ENCODE data around the gene FAM180B.
A peak's percentile ranks its signal among the peaks of the same experiment; 100 is the strongest.

The FAM180B gene

GRCh38 chr11:47589977-47590861, 3.7 kb downstream of the FAM180B start:
- TF ChIP-seq, protein P1, sequence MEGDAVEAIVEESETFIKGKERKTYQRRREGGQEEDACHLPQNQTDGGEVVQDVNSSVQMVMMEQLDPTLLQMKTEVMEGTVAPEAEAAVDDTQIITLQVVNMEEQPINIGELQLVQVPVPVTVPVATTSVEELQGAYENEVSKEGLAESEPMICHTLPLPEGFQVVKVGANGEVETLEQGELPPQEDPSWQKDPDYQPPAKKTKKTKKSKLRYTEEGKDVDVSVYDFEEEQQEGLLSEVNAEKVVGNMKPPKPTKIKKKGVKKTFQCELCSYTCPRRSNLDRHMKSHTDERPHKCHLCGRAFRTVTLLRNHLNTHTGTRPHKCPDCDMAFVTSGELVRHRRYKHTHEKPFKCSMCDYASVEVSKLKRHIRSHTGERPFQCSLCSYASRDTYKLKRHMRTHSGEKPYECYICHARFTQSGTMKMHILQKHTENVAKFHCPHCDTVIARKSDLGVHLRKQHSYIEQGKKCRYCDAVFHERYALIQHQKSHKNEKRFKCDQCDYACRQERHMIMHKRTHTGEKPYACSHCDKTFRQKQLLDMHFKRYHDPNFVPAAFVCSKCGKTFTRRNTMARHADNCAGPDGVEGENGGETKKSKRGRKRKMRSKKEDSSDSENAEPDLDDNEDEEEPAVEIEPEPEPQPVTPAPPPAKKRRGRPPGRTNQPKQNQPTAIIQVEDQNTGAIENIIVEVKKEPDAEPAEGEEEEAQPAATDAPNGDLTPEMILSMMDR (IDR thresholded peaks at IDR 0.05; ENCODE audit: low read depth, low read length): no peak
- DNase-seq (ENCODE audit: low read depth, low spot score): peak; percentile 14
- in situ Hi-C loops (cut with HindIII; ENCODE audit: low sequenced_read_pairs): no loop called here
- H3K4me3 ChIP-seq (ENCODE audit: low read depth, low read length): peak overlapping the region; percentile 21

DNA sequence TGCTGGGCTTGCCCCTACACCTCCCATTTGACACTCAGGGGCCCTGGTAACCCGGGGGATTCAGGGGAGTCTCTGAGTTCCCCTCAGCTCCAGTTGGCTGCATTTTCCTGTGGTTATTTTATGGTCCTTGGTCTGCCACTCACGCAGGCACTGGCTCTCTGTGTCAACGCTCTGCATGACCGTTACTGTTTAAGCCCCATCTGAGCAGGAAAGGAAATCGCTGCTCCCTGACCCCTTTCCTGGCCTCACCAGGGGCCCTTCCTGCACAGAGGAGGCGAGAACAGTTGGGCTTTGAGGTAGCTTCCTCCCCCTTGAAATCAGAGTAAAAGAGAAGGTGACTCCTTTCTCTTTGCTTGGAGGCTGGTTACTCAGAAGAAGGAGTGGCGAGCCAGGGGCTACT, 5.3 kb downstream of the FAM180B start:
- in situ Hi-C loops (cut with HindIII; ENCODE audit: low sequenced_read_pairs): no loop called here

DNA sequence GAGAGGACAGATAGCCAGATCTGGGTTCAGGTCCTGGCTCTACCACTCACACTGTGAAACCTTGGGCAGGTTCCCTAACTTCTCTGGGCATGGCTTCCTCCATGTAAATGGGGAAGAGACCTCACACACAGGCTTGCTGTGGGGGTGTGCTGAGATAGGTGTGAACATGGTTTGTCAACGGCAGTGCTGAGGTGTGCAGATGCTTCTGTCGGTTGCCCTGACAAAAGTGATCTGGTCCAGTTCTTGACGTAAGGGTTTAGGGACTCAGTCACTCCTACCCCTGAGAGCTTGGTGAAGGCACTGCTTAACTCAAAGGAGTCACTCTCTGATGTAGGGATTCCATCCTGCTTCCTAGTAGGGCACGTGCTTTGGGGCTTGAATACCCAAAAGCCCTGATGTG, 5.8 kb downstream of the FAM180B start:
- in situ Hi-C loops (cut with HindIII; ENCODE audit: low sequenced_read_pairs): no loop called here
- DNase-seq (ENCODE audit: low read depth, low spot score): no peak
- TF ChIP-seq, protein P1 (IDR thresholded peaks at IDR 0.05; ENCODE audit: low read depth, low read length): no peak
- H3K4me3 ChIP-seq (ENCODE audit: low read depth, low read length): no peak overlapping the region

More for the DNA sequence above, 5.3 kb downstream of the FAM180B start:
- TF ChIP-seq, protein P1 (IDR thresholded peaks at IDR 0.05; ENCODE audit: low read depth, low read length): no peak
- no peak overlapping the region for H3K4me3 ChIP-seq (ENCODE audit: low read depth, low read length)
- DNase-seq (ENCODE audit: low read depth, low spot score): no peak

GRCh38 chr11:47592970-47593369, 6.5 kb downstream of the FAM180B start:
- no peak for DNase-seq (ENCODE audit: low read depth, low spot score)

GRCh38 chr11:47593492-47593933, 7.0 kb downstream of the FAM180B start:
- peak overlapping the region; percentile 6 for H3K4me3 ChIP-seq (ENCODE audit: low read depth, low read length)
- in situ Hi-C loops (cut with HindIII; ENCODE audit: low sequenced_read_pairs): no loop called here
- DNase-seq (ENCODE audit: low read depth, low spot score): no peak
- TF ChIP-seq, protein P1 (IDR thresholded peaks at IDR 0.05; ENCODE audit: low read depth, low read length): no peak

More at GRCh38 chr11:47592970-47593369, 6.5 kb downstream of the FAM180B start:
- TF ChIP-seq, protein P1 (IDR thresholded peaks at IDR 0.05; ENCODE audit: low read depth, low read length): no peak
- in situ Hi-C loops (cut with HindIII; ENCODE audit: low sequenced_read_pairs): no loop called here
- no peak overlapping the region for H3K4me3 ChIP-seq (ENCODE audit: low read depth, low read length)

DNA sequence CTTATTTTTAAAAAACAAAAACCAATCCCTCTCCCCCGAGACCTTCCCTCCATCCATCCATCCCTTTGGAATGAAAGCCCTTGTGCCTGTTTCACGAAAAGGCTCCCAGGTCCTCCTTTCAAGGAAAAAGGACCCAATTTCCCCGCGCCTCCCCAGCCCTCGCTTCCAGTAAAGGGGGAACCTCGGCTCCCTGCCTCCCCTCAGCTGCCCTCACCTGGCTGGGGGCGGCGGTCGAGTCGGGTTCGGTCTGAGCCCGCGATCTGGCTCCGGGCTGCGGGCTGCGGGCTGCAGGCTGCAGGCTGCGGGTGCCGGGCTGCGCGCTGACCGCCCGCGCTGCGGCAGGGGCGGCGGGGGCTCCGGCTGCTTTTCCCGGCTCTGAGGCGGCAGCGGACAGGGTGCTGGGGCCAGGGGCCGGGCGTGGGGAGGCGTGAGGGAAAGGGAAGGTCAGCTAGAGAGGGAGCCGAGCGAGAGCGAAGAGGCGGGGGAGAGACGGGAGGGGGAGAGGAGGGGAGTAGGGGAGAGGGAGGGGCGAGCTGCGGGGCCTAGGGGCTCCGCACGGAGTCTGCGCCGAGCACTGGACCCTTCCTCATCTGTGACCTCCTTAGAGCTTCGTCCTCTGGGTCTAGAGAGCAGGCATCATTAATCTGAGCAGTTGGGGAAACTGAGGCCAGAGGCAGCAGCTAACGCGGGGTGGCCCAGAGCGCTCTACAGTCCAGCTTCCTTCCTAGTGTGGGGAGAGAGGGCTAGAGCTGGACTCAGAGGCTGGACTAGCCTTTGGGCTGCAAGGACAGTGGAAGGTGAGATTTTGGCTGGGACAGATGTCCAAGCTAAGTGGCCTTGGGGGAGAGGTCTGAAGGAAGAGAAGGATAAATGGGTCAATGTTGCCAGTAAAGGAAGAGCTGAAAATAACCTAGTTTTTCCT, 7.7 kb downstream of the FAM180B start, which contains the start of gene C1QTNF4:
Gene C1QTNF4, minus strand, starts transcription at position 478 of the 922 bp plus-strand sequence. CDS start 3,601 bp downstream, outside the sequence.
- in situ Hi-C loops (cut with HindIII; ENCODE audit: low sequenced_read_pairs): no loop called here
- TF ChIP-seq, protein P1 (IDR thresholded peaks at IDR 0.05; ENCODE audit: low read depth, low read length): no peak
- H3K4me3 ChIP-seq (ENCODE audit: low read depth, low read length): peak within 1 kb of the TSS; percentile 6
- DNase-seq (ENCODE audit: low read depth, low spot score): no peak
